IPS-18a (cell line): ENCODE results near the gene SDK1.

Source experiments
- H3K27ac ChIP-seq: one replicate; pipeline ENCODE4 v1.5.1; 2013; ENCODE audit warnings: low read length
- H3K27me3 ChIP-seq: one replicate; pipeline ENCODE4 v1.6.1; 2013; ENCODE audit warnings: mild to moderate bottlenecking, low read length; ENCODE audit not compliant: control insufficient read depth, insufficient read depth
- H3K36me3 ChIP-seq: one replicate; pipeline ENCODE4 v1.6.1; 2013; ENCODE audit warnings: low read depth, low read length; ENCODE audit not compliant: control insufficient read depth
- H3K4me1 ChIP-seq: one replicate; pipeline ENCODE4 v1.6.1; 2013; ENCODE audit warnings: low read depth, low read length; ENCODE audit not compliant: control insufficient read depth
- H3K4me3 ChIP-seq: one replicate; pipeline ENCODE4 v1.5.1; 2013; ENCODE audit warnings: low read length
- H3K9ac ChIP-seq: one replicate; pipeline ENCODE4 v1.6.1; 2013; ENCODE audit warnings: mild to moderate bottlenecking, low read length, moderate library complexity
- H3K9me3 ChIP-seq: one replicate; pipeline ENCODE4 v1.6.1; 2013; ENCODE audit warnings: low read depth, low read length; ENCODE audit not compliant: control insufficient read depth

SDK1 gene

GRCh38 chr7:3887096-3887690, 586.1 kb downstream of the SDK1 start:
- no peak overlapping the region for H3K27ac ChIP-seq
- H3K4me3 ChIP-seq, result no peak overlapping the region
- H3K4me1 ChIP-seq, result no peaks in the 10 kb centered on the region
- H3K9ac ChIP-seq, result no peak overlapping the region
- no peaks in the 10 kb centered on the region for H3K36me3 ChIP-seq
- no peaks in the 10 kb centered on the region for H3K27me3 ChIP-seq
- H3K9me3 ChIP-seq, result no peaks in the 10 kb centered on the region

- Histone ChIP-seq H3K4me1 (no peaks in the 10 kb centered on the region), H3K9me3 (no peaks in the 10 kb centered on the region), H3K9ac (no peak overlapping the region), H3K27ac (no peak overlapping the region), H3K4me3 (no peak overlapping the region), H3K36me3 (no peaks in the 10 kb centered on the region), H3K27me3 (no peaks in the 10 kb centered on the region)
Observed at GRCh38 chr7:3888096-3888495, 587.0 kb downstream of the SDK1 start.

GRCh38 chr7:3892157-3892556, 591.1 kb downstream of the SDK1 start:
- Histone ChIP-seq H3K27ac (no peak overlapping the region), H3K4me3 (no peak overlapping the region), H3K9me3 (no peaks in the 10 kb centered on the region), H3K9ac (no peak overlapping the region), H3K27me3 (no peaks in the 10 kb centered on the region), H3K36me3 (no peaks in the 10 kb centered on the region), H3K4me1 (no peaks in the 10 kb centered on the region)

- Histone ChIP-seq H3K36me3 (no peaks in the 10 kb centered on the region), H3K4me1 (no peaks in the 10 kb centered on the region), H3K9ac (no peak overlapping the region), H3K27ac (no peak overlapping the region), H3K4me3 (no peak overlapping the region), H3K27me3 (no peaks in the 10 kb centered on the region), H3K9me3 (no peaks in the 10 kb centered on the region)
Observed at GRCh38 chr7:3892686-3893085, 591.6 kb downstream of the SDK1 start.

GRCh38 chr7:3893151-3893788, 592.2 kb downstream of the SDK1 start:
- Histone ChIP-seq H3K27ac (no peak overlapping the region), H3K4me3 (no peak overlapping the region), H3K9ac (no peak overlapping the region), H3K4me1 (no peaks in the 10 kb centered on the region), H3K36me3 (no peaks in the 10 kb centered on the region), H3K27me3 (no peaks in the 10 kb centered on the region), H3K9me3 (no peaks in the 10 kb centered on the region)

- Histone ChIP-seq H3K36me3 (no peaks in the 10 kb centered on the region), H3K9ac (no peak overlapping the region), H3K27ac (no peak overlapping the region), H3K4me1 (no peaks in the 10 kb centered on the region), H3K27me3 (no peaks in the 10 kb centered on the region), H3K4me3 (no peak overlapping the region), H3K9me3 (no peaks in the 10 kb centered on the region)
Observed at GRCh38 chr7:3893789-3894153, 592.7 kb downstream of the SDK1 start.

- Histone ChIP-seq H3K27ac (no peak overlapping the region), H3K27me3 (no peaks in the 10 kb centered on the region), H3K4me1 (no peaks in the 10 kb centered on the region), H3K4me3 (no peak overlapping the region), H3K36me3 (no peaks in the 10 kb centered on the region), H3K9ac (no peak overlapping the region), H3K9me3 (no peaks in the 10 kb centered on the region)
Observed at GRCh38 chr7:3895341-3896116, 594.5 kb downstream of the SDK1 start.

- H3K4me3 ChIP-seq, result no peak overlapping the region
- no peaks in the 10 kb centered on the region for H3K9me3 ChIP-seq
- H3K4me1 ChIP-seq, result no peaks in the 10 kb centered on the region
- no peak overlapping the region for H3K9ac ChIP-seq
- H3K27me3 ChIP-seq, result no peaks in the 10 kb centered on the region
- no peaks in the 10 kb centered on the region for H3K36me3 ChIP-seq
- H3K27ac ChIP-seq, result no peak overlapping the region
Observed at GRCh38 chr7:3896169-3896765, 595.2 kb downstream of the SDK1 start.

- H3K9me3 ChIP-seq, result no peaks in the 10 kb centered on the region
- no peaks in the 10 kb centered on the region for H3K4me1 ChIP-seq
- no peak overlapping the region for H3K27ac ChIP-seq
- no peak overlapping the region for H3K9ac ChIP-seq
- H3K36me3 ChIP-seq, result no peaks in the 10 kb centered on the region
- no peaks in the 10 kb centered on the region for H3K27me3 ChIP-seq
- H3K4me3 ChIP-seq, result no peak overlapping the region
Observed at GRCh38 chr7:3897430-3898372, 596.6 kb downstream of the SDK1 start.

- no peak overlapping the region for H3K27ac ChIP-seq
- no peak overlapping the region for H3K9ac ChIP-seq
- no peaks in the 10 kb centered on the region for H3K4me1 ChIP-seq
- H3K4me3 ChIP-seq, result no peak overlapping the region
- H3K27me3 ChIP-seq, result no peaks in the 10 kb centered on the region
- H3K9me3 ChIP-seq, result no peaks in the 10 kb centered on the region
- no peaks in the 10 kb centered on the region for H3K36me3 ChIP-seq
Observed at GRCh38 chr7:3899559-3899991, 598.5 kb downstream of the SDK1 start.

- Histone ChIP-seq H3K36me3 (no peaks in the 10 kb centered on the region), H3K27ac (no peak overlapping the region), H3K9me3 (no peaks in the 10 kb centered on the region), H3K27me3 (no peaks in the 10 kb centered on the region), H3K9ac (no peak overlapping the region), H3K4me3 (no peak overlapping the region), H3K4me1 (no peaks in the 10 kb centered on the region)
Observed at GRCh38 chr7:3908153-3908552, 607.1 kb downstream of the SDK1 start.
